GM23338 (cell line): ENCODE data around the gene GRK5. TPM values are rescaled to one million over a fixed set of nuclear protein-coding genes. Genes with fewer than 3 reads are reported as not detected.

Experiments
- ATAC-seq: fragments of 200-7000 bp; cut with Tn5 transposase; 3 replicates; pipeline ENCODE4 v1.9.1; 2020
- DNase-seq: peaks from one replicate; pipeline ENCODE4 v3.0.0-alpha.2; 2015; ENCODE audit warnings: low spot score
- H2AFZ ChIP-seq: fragments of 200-600 bp; sonication (generic); 2 replicates; pipeline ENCODE4 v1.8.0; 2016; ENCODE audit warnings: antibody characterized with exemption, mild to moderate bottlenecking, moderate library complexity
- H3F3A ChIP-seq: fragments of 200-600 bp; sonication (generic); replicated peaks from 2 replicates; pipeline ENCODE4 v1.8.0; 2017; ENCODE audit warnings: antibody characterized with exemption, mixed run types, low read depth
- H3K27ac ChIP-seq: fragments of 200-600 bp; sonication (generic); 2 replicates; pipeline ENCODE4 v1.6.1; 2016; ENCODE audit warnings: low read depth
- H3K27me3 ChIP-seq: fragments of 200-600 bp; sonication (generic); 2 replicates; pipeline ENCODE4 v1.8.0; 2016; ENCODE audit warnings: mild to moderate bottlenecking, mixed run types, moderate library complexity; ENCODE audit not compliant: insufficient read depth
- H3K36me3 ChIP-seq: fragments of 200-600 bp; sonication (generic); 2 replicates; pipeline ENCODE4 v1.8.0; 2016; ENCODE audit warnings: mild to moderate bottlenecking; ENCODE audit not compliant: insufficient read depth
- H3K4me1 ChIP-seq: fragments of 200-600 bp; sonication (generic); 2 replicates; pipeline ENCODE4 v1.8.0; 2016; ENCODE audit warnings: mild to moderate bottlenecking, moderate library complexity; ENCODE audit not compliant: insufficient read depth
- H3K4me2 ChIP-seq: fragments of 200-600 bp; sonication (generic); 2 replicates; pipeline ENCODE4 v1.7.1; 2017; ENCODE audit warnings: mixed run types
- H3K4me3 ChIP-seq: fragments of 200-600 bp; sonication (generic); 2 replicates; pipeline ENCODE4 v1.6.1; 2016; ENCODE audit warnings: mixed run types
- H3K79me2 ChIP-seq: fragments of 200-600 bp; sonication (generic); replicated peaks from 2 replicates; pipeline ENCODE4 v1.8.0; 2017; ENCODE audit warnings: mild to moderate bottlenecking; ENCODE audit not compliant: insufficient read depth
- H3K9me2 ChIP-seq: fragments of 200-600 bp; sonication (generic); 2 replicates; pipeline ENCODE4 v1.8.0; 2017; ENCODE audit not compliant: insufficient read depth
- H4K20me1 ChIP-seq: fragments of 200-600 bp; sonication (generic); replicated peaks from 2 replicates; pipeline ENCODE4 v1.8.0; 2017; ENCODE audit warnings: mild to moderate bottlenecking; ENCODE audit not compliant: insufficient read depth
- H3K27ac Mint-ChIP-seq: 2 replicates; pipeline ENCODE4 v1.8.0; 2020; ENCODE audit warnings: inconsistent platforms, mild to moderate bottlenecking, moderate library complexity, mixed read lengths
- H3K27me3 Mint-ChIP-seq: 3 replicates; pipeline ENCODE4 v1.8.0; 2022; ENCODE audit warnings: low read depth, mild to moderate bottlenecking, moderate library complexity, mixed read lengths, inconsistent platforms; ENCODE audit not compliant: insufficient read depth, poor library complexity
- H3K36me3 Mint-ChIP-seq: 3 replicates; pipeline ENCODE4 v1.8.0; 2021; ENCODE audit warnings: low read depth, mild to moderate bottlenecking, inconsistent platforms, moderate library complexity, mixed read lengths
- H3K4me1 Mint-ChIP-seq: 3 replicates; pipeline ENCODE4 v1.8.0; 2020; ENCODE audit warnings: mild to moderate bottlenecking, inconsistent platforms, mixed read lengths
- H3K4me3 Mint-ChIP-seq: 3 replicates; pipeline ENCODE4 v1.8.0; 2021; ENCODE audit warnings: moderate library complexity, mild to moderate bottlenecking, inconsistent platforms, mixed read lengths
- H3K9me3 Mint-ChIP-seq: 3 replicates; pipeline ENCODE4 v1.8.0; 2020; ENCODE audit warnings: moderate library complexity, mild to moderate bottlenecking, inconsistent platforms, mixed read lengths
- CREB1 ChIP-seq: fragments of 250-450 bp; sonication (Bioruptor Pico); IDR thresholded peaks from 2 replicates; pipeline ENCODE4 v1.5.0; 2020; ENCODE audit warnings: low read depth, mild to moderate bottlenecking, moderate library complexity
- EZH2 ChIP-seq: fragments of 200-600 bp; sonication (generic); IDR thresholded peaks from one replicate; pipeline ENCODE4 v1.8.0; 2017; ENCODE audit warnings: antibody characterized with exemption, mild to moderate bottlenecking, low read depth; ENCODE audit not compliant: unreplicated experiment
- EZH2phosphoT487 ChIP-seq: fragments of 200-600 bp; sonication (generic); IDR thresholded peaks from one replicate; pipeline ENCODE4 v1.8.1; 2018; ENCODE audit warnings: antibody characterized with exemption; ENCODE audit not compliant: unreplicated experiment
- JUNB ChIP-seq: IDR thresholded peaks from one replicate; pipeline ENCODE4 v1.6.1; 2016; ENCODE audit warnings: antibody characterized with exemption; ENCODE audit not compliant: unreplicated experiment
- NANOG ChIP-seq: IDR thresholded peaks from 2 replicates; pipeline ENCODE4 v1.6.1; 2016; ENCODE audit warnings: antibody characterized with exemption, borderline replicate concordance
- POLR2AphosphoS5 ChIP-seq: IDR thresholded peaks from 2 replicates; pipeline ENCODE4 v1.6.1; 2016; ENCODE audit warnings: antibody characterized with exemption, low read depth
- STAT1 ChIP-seq: IDR thresholded peaks from one replicate; pipeline ENCODE4 v1.6.1; 2016; ENCODE audit warnings: antibody characterized with exemption; ENCODE audit not compliant: unreplicated experiment
- ZNF114 ChIP-seq: fragments of 250-450 bp; sonication (Bioruptor Pico); IDR thresholded peaks from 2 replicates; pipeline ENCODE4 v1.5.0; 2020; ENCODE audit warnings: mild to moderate bottlenecking, moderate library complexity
- ZNF462 ChIP-seq: fragments of 250-450 bp; sonication (Bioruptor Pico); IDR thresholded peaks from 2 replicates; pipeline ENCODE4 v1.5.0; 2020; ENCODE audit warnings: mild to moderate bottlenecking, moderate library complexity
- polyA plus RNA-seq: library from polyadenylated mRNA; unstranded; fragments of >200 nt; fragmentation: Nextera tagmentation; extraction: Ambion mirVana; gene quantifications from 2 replicates; pipeline ENCODE4 v1.2.1, GENCODE V29; 2016
- total RNA-seq: library from RNA; depleted of rRNA; stranded (reverse); fragments of >200 nt; shearing (Covaris generic); gene quantifications from 2 replicates; pipeline ENCODE4 v1.2.3, GENCODE V29; 2014

Gene GRK5
- total and polyA plus RNA-seq, 2 experiments from 2014 or later: 0.53 to 2.0 TPM

- TF ChIP-seq ZNF462: no peak
- no peak for TF ChIP-seq STAT1
- no peak for TF ChIP-seq JUNB
- no peak for TF ChIP-seq EZH2
These were observed 16.2 kb upstream of the GRK5 start (continued) for GRCh38 chr10:119190954-119191785.

DNA sequence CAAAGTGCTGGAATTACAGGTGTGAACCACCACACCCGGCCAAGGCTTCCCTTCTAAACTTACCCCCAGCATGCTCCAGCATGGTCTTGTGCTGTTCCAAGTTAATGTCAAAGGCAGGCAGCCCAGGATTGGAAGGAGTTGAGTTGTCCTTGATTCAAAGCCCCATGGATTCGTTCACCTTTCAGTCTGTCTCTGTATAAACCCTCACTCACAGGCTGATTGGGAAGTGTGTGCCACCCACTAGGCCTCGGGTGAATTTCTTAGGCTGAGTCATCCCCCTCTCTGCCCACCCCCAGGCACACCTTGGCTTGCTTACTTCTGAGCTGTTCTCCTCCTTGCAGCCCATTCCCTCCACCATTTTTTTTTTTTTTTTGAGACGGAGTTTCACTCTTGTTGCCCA is 15.5 kb upstream of the GRK5 start:
- Histone ChIP-seq H3K27me3 (no peaks in the 10 kb centered on the region), H2AFZ (no peak overlapping the region), H3K4me1 (no peaks in the 10 kb centered on the region), H4K20me1 (no peaks in the 10 kb centered on the region), H3K27ac (no peak overlapping the region), H3F3A (no peaks in the 10 kb centered on the region), H3K79me2 (no peaks in the 10 kb centered on the region), H3K36me3 (no peaks in the 10 kb centered on the region), H3K4me3 (no peak overlapping the region), H3K4me2 (no peak overlapping the region), H3K9me2 (no peaks in the 10 kb centered on the region)
- no peaks in the 10 kb centered on the region for H3K4me1 Mint-ChIP-seq
- ATAC-seq (peak; percentile 49; the same call in 2 of the 3 replicates), DNase-seq (no peak)
- H3K9me3 Mint-ChIP-seq: no peaks in the 10 kb centered on the region
- no peak overlapping the region for H3K27ac Mint-ChIP-seq
- H3K27me3 Mint-ChIP-seq: peaks cover 4% of the 10 kb centered on the region
- no peaks in the 10 kb centered on the region for H3K36me3 Mint-ChIP-seq
- no peak overlapping the region for H3K4me3 Mint-ChIP-seq
- TF ChIP-seq ZNF114 (CRISPR knock-in tag) (no peak), STAT1 (no peak), CREB1 (no peak), POLR2AphosphoS5 (no peak), EZH2phosphoT487 (no peak), NANOG (no peak), ZNF462 (no peak)
